IPS-NIHi11 (cell line): ENCODE measurements around the gene KRTAP10-5.
A peak's percentile ranks its signal among the peaks of the same experiment; 100 is the strongest.
"Not testable (repeated sequence)": the region's sequence is repeated elsewhere in the genome, so short reads cannot be mapped to it uniquely, and the experiment has no call there.

Source experiments
- DNase-seq: peaks from one replicate; pipeline ENCODE4 v3.0.0; 2012; ENCODE audit warnings: mixed read lengths, low spot score

The KRTAP10-5 gene, protein sequence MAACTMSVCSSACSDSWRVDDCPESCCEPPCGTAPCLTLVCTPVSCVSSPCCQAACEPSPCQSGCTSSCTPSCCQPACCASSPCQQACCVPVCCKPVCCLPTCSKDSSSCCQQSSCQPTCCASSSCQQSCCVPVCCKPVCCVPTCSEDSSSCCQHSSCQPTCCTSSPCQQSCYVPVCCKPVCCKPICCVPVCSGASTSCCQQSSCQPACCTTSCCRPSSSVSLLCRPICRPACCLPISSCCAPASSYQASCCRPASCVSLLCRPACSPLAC

GRCh38 chr21:44580231-44580821 is at the start of gene KRTAP10-5:
Gene KRTAP10-5, minus strand, starts transcription at chr21:44580604. Its CDS starts 26 bp downstream, at chr21:44580578.
- DNase-seq: not testable (repeated sequence)

DNA sequence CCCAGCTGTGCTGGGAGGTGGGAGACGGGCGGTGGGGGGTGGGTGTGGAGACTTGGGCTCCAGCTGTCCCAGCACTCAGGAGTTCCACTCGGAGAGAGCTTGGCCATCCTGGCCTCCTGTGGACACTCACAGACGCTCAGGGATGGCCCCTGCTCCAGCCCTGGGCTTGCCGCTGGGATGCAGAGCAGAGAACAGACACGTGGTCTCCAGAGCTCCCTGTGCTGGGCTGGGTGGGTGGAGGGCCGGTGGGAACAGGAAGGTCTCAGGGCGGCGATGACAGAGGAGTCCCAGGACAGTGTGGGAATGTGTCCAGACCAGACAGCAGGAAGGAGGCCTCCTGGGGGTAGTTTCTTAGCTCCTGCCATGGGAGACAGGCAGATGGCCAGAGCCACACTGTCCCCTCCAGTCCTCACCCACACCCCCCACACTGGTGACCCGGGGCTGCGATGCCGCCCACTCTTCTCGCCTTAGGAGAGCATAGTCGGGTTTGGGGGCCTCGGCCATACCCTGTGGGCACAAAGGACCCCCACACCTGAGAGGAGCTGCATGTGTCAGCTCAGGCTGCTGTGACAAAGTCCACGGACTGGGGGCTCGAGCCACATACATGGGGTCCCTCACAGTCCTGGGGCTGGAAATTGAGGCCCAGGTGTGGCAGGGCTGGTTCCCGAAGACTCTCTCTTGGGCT is 48.4 kb upstream of the KRTAP10-5 start:
- DNase-seq: no peak

DNA sequence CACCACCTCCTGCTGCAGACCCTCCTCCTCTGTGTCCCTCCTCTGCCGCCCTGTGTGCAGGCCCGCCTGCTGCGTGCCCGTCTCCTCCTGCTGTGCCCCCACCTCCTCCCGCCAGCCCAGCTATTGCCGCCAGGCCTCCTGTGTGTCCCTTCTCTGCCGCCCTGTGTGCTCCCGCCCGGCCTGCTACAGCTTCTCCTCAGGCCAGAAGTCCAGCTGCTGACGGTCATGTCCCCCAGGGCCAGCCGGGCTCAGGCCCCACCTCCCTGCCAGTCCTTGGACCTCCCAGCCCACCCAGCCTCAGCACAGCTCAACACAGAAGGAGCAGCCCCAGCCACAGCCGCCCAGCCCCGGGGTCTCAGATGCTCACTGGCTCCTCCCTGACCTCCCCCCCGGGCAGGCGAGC is 47.4 kb upstream of the KRTAP10-5 start:
- not testable (repeated sequence) for DNase-seq

DNA sequence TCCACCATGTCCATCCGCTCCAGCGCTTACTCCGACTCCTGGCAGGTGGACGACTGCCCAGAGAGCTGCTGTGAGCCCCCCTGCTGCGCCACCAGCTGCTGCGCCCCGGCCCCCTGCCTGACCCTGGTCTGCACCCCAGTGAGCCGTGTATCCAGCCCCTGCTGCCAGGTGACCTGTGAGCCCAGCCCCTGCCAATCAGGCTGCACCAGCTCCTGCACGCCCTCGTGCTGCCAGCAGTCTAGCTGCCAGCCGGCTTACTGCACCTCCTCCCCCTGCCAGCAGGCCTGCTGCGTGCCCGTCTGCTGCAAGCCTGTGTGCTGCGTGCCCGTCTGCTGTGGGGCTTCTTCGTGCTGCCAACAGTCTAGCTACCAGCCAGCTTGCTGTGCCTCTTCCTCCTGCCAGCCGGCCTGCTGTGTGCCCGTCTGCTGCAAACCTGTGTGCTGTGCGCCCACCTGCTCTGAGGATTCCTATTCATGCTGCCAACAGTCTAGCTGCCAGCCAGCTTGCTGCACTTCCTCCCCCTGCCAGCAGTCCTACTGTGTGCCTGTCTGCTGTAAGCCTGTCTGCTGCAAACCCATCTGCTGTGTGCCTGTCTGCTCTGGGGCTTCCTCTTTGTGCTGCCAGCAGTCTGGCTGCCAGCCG is 46.9 kb upstream of the KRTAP10-5 start:
- DNase-seq: not testable (repeated sequence)

DNA sequence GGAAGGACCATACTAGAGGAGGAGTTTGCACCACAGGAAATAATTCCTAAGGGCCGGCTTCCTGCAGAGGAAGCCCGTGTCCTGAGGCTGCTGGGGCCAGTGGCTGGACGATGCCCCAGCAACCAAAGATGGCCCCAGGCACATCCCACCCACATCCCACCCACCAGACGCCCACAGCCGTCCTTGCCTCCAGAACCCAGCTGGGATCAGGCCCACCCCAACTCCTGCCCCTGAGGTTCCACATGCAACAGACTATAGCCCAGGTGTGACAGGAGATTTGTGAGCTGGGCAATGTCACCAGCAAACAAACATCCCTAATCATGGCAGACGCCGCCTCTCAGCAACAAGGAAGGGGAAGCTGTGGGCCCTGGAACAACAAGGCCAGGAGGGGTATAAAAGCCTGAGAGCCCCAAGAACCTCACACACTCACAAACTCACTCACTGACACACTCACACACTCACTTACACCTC is 46.3 kb upstream of the KRTAP10-5 start, which contains the start of gene KRTAP10-9:
KRTAP10-9 (plus strand) TSS at position 421 of the 471 bp plus-strand sequence. CDS start 79 bp downstream, outside the sequence.
- no peak for DNase-seq

- DNase-seq: no peak
These were observed 45.9 kb upstream of the KRTAP10-5 start for GRCh38 chr21:44626262-44626661.

DNA sequence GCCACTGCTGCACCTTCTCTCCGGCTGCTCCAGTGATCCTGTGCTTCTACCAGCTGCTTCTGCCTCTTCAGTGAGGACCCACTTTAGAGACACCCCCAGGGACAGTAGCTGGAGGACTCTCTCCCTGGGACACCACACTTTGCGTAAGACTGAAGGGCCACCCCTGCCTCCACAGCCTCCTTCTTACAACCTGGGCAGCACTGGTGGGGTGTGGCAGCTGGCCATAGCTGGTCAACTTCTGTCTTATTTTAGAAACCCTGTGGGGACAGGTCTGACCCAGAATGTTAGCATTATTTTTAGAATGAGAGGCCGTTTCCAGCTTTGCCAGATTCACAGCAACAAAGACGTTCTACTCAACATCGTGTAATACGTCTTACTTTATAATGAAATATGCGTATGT is 45.4 kb upstream of the KRTAP10-5 start:
- DNase-seq: no peak

- no peak for DNase-seq
These were observed 43.2 kb upstream of the KRTAP10-5 start for GRCh38 chr21:44623575-44623974.

GRCh38 chr21:44619886-44620285 is 39.5 kb upstream of the KRTAP10-5 start:
- no peak for DNase-seq

- DNase-seq: no peak
These were observed 38.5 kb upstream of the KRTAP10-5 start for GRCh38 chr21:44618909-44619308.

DNA sequence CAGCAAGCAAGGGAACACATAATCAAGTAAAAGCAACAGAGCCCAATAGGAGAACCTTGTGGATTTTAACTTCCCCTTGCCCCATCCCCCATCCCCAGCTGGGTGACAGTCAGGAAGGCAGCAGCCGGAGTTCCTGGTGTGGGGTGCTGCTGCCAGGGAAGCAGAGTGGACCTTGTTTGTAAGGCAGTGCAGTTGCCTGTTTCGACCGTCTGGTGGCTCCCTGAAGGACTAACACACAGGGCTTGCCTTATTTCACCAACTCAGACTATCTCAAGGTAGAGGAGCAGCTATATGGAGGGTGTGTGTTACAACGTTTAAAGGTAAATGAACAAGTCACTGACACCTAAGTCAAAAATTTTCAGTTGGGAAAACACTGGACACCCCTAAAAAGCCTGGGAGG is 38.1 kb upstream of the KRTAP10-5 start:
- peak; percentile 51 for DNase-seq

DNA sequence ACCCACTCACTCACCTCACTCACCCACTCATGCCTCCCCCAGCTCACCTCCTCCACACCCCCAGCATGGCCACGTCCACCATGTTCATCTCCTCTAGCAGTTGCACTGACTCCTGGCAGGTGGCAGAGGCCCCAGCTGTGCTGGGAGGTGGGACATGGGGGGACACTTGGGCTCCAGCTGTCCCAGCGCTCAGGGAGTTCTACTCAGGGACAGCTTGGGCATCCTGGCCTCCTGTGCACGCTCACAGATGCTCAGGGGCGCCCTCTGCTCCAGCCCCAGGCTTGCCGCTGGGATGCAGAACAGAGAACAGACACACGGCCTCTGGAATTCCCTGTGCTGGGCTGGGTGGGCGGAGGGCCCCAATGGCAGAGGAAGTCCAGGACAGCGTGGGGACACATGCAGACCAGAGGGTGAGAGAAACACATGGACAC is 36.7 kb upstream of the KRTAP10-5 start:
- DNase-seq: no peak

GRCh38 chr21:44616591-44616926 is 36.2 kb upstream of the KRTAP10-5 start:
- no peak for DNase-seq

GRCh38 chr21:44615911-44616590 is 35.6 kb upstream of the KRTAP10-5 start:
- no peak for DNase-seq

- no peak for DNase-seq
These were observed 35.1 kb upstream of the KRTAP10-5 start for GRCh38 chr21:44615466-44615865.

GRCh38 chr21:44614961-44615391 is 34.6 kb upstream of the KRTAP10-5 start:
- DNase-seq: no peak

GRCh38 chr21:44614161-44614631 is 33.8 kb upstream of the KRTAP10-5 start:
- DNase-seq: no peak

- DNase-seq: no peak
These were observed 33.2 kb upstream of the KRTAP10-5 start for GRCh38 chr21:44613386-44614155.

GRCh38 chr21:44612669-44613229 is 32.3 kb upstream of the KRTAP10-5 start:
- DNase-seq: no peak

- no peak for DNase-seq
These were observed 31.7 kb upstream of the KRTAP10-5 start, which contains the start of gene KRTAP10-8 for GRCh38 chr21:44612029-44612486. Gene KRTAP10-8, plus strand, starts transcription at chr21:44612079. Its CDS starts 22 bp downstream, at chr21:44612101.
